Endometrium (tissue), 2 donors: ENCODE measurements around the gene PDGFD.

Experiments used
- FAIRE-seq: peaks from 2 replicates; lab custom pipeline; 2012; peaks lifted over from hg19 to GRCh38; lab: Jason Lieb, UNC
- donor health status: control.
- donor health status: control.

PDGFD gene

GRCh38 chr11:103958475-103959215, 205.3 kb downstream of the PDGFD start:
- no peak for FAIRE-seq

- no peak for FAIRE-seq
Observed at GRCh38 chr11:103953797-103954486, 210.0 kb downstream of the PDGFD start.

DNA sequence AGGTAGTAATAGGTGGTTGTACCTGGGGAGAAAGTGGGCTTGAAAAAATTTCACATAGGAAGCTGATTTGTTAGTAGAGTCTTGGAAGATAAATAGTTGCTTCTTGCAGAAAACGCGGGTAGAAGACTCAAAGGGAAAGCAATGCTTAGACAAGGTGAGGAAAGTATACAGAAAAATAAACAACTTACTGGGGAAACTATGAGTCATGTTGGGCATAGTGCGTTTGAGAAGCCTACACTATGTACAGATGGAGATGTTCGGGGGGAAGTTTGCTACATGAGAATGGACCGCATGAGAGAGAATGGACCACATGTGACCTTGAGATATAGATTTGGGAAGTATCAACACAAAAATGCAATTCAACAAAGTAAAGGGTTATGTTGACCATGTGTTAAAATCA, 214.2 kb downstream of the PDGFD start:
- FAIRE-seq: no peak

DNA sequence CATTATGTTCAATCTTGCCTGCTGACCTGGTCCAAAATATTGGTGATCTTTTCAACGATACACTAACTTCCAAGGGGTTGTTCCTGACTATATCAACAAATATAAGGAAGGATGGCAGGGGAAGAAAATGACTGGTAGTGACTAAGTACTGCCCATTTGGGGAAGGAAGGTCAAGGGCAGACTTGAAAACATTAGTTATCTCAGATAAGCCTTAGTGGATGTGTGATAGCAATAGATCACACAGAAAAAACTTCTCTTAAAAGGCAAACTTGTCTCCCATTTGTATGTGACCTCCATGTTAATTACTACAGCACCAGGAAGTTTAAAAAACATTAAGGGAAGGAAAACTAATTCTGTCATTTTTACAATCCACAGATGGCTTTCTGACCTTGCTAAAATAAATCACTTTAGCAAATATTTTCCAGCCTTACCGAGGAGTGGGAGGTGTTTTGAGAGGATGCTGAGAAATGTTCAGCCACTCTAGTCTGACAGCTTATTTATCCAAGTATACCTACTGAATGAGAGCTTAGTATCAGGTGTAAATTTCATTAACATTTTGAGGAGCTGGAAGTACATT, 215.7 kb downstream of the PDGFD start:
- no peak for FAIRE-seq

DNA sequence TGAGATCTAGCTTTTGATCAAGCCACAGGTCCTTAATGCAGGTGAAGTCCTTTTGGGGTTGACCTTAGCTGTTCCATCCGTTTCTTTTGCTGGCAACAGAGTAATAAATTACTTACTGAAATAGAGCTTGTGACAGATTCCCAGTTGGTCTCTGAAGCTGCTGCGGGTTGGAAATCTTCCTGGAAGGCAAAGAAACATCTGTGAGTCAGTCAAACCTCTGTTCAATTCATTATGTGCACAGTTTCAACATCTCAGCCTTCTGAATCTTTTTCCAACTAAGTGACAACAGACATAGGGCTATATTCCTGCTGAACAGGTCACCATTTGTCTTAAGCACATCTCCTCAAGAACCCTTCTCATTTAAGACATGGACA, 216.4 kb downstream of the PDGFD start:
- no peak for FAIRE-seq

DNA sequence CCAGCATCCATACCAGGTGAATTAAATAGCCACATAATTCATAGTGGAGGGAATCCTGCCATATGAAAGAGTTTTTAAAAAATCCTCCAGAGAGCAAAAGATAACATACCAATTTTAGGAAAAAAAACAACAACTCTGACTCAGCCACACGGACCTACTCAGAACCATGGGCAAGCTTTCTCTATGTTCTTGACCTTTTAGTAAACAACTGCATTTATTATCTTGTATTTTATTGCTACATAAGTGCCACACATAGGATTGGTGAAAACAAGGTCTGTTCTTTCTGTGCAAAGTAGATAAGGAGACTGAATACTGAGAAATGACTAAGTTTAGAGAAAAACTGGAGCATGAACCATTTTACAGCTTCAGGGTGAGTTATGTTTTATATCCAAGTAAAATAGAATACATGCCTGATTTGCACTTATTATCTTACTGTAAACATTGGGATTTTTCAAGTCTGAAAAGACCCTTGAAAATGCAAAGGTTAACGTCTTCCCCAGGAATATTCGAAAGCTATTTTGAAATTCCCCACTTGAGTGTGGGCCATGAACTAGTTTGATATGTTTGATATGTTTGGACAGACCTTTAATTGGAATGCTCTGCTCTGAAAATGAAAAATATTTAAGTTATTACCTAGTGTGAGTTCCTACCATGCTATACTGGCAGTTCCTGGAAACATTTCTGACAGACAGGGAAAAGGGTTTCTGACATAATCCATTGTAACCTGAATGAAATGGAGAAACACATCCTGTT, 217.0 kb downstream of the PDGFD start:
- FAIRE-seq: no peak

- FAIRE-seq: no peak
Observed at GRCh38 chr11:103944251-103944940, 219.6 kb downstream of the PDGFD start.

GRCh38 chr11:103942646-103943045, 221.3 kb downstream of the PDGFD start:
- no peak for FAIRE-seq

- FAIRE-seq: no peak
Observed at GRCh38 chr11:103940551-103940950, 223.4 kb downstream of the PDGFD start.

- FAIRE-seq: no peak
Observed at GRCh38 chr11:103939694-103940093, 224.3 kb downstream of the PDGFD start.

DNA sequence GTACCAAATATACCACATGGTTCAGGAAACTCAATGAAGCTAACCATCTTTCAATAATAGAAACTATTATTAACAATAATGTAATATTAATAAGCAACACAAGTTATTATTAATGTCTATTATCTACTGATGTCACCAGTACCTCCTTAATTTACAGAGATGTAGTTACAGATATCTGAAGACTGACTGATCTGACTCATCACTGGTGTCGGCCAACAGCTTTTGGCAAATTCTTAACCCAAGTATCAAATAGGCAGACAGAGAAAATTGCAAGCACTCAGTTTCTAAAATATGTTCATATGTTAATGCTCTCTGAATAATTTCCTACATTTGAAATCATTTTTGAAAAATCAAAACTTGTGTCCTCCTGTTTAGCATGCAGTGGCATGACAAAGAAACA, 227.9 kb downstream of the PDGFD start:
- no peak for FAIRE-seq

DNA sequence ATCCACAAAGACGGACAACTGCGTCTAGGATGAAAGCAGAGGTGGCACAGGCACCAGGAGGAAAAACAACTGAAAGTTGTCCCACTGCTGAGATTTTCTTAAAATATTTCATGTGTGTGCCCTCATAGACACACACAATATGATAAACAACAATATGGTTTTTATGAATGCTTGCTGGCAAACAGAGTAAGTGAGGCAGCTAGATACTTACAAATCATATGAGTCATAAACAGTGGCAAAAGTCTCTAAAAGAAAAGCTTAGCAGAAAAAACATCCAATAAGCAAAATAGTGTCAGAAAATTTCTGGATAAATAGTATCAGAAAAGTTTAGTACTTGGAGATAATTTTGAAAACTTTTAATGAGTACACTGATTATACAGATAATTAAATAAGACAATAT, 228.7 kb downstream of the PDGFD start:
- no peak for FAIRE-seq

DNA sequence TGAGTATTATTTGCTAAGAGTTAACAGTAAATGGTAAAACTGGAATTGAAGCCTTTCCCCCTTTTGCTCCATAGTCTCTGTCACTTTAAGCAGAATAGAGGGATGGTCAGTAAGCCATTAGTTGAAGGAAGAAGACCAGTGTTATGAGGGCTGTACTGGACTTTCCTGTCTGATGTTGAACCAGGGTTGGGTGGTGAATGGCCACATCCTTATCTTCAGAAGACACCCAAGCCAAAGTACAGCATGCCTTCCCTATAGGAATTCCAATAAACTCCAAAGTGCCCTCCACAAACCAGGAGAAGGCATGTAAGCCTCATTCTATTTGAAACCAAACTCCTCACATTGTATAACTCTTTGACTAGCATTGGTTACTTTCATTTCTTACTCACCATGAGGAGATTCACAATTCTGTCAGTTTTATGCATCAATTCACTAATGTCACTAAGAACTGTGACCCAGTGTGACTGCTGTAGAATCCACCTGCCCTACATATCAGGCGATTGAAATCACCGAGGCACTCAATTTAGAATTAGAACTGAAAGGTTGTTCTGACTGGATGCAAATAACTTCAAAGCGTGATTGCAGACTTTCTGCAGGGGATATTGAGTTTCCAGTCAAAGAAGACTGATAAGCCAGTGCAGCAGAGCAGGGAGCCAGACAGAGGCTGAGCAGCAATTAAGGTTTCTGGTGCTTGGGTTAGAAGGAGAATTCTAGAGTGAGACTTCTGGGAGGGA, 234.6 kb downstream of the PDGFD start:
- FAIRE-seq: no peak

- FAIRE-seq: no peak
Observed at GRCh38 chr11:103928802-103929161, 235.2 kb downstream of the PDGFD start.

- FAIRE-seq: no peak
Observed at GRCh38 chr11:103928040-103928801, 235.7 kb downstream of the PDGFD start.

DNA sequence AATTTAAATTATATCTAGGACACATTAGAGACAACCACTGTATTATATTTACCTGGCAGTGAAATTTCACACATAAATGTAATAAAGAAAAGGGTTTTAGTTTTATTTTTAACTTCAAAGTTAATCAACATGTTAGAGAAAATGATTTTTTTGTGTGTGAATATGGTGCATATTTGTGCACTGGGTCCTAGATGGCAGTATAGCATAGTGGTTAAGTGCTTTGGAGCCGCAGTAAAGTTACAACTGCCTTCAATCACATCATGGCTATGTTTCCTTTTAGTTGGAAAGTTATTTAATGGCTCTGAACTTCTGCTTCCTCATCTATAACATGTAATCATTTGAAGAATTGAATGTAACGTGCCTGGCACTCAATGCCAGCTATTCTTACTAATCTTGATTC, 236.4 kb downstream of the PDGFD start:
- peak; percentile 71 for FAIRE-seq

- no peak for FAIRE-seq
Observed at GRCh38 chr11:103926990-103927389, 237.0 kb downstream of the PDGFD start.

DNA sequence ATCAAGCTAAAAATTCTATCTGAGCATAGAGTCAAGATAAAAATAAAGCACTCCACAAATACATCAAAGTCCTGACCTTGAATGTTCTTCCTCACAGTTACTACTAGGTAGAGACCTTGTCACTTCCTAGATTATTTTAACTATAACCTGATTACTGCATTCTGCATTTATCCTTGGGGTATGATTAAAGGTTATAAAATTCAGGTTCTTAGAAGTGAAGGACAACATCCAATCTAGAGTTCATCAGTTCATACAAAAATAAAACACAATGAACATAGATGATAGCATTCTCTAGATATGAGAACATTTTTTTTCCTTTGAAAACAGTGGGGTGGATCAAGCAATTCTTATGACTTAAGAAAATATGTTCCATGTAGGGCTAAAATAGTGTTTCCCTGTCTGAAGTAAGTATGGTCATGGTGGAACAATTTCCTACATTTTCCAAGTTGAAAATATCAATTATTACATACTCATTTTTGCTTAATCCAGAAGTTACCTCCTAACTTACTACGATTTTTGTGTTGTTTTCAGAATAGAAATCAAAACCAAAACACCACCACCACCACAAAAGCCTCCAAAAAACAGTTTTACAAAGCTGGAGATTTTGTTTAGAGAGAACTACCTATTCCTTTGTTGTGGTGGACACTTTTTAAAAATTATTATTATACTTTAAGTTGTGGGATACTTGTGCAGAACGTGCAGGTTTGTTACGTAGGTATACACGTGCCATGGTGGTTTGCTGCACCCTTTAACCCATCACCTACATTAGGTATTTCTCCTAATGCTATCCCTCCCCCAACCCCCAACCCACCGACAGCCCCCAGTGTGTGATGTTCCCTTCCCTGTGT, 239.6 kb downstream of the PDGFD start:
- no peak for FAIRE-seq

- FAIRE-seq: no peak
Observed at GRCh38 chr11:103923451-103923931, 240.5 kb downstream of the PDGFD start.

DNA sequence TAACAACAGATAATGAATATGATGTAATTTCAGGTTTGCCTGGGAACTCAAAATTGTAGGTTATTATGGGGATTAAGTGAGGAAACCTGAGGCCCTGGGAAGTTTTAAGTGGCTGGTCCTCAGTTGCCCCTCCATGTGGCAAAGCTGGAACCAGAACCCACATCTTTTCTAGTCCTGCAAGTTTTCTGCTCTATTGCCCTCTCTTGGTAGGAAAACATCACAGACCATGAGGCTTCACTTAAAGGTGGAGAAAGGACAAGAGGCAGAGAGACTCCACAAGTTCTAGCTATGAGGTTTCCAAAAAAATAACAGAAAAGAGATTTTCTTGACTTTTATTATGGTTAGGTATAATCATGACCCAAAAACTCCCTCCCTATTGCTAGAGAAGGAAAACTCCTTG, 243.0 kb downstream of the PDGFD start:
- FAIRE-seq: no peak
